Measurements from ENCODE around the gene GFRA1.

DNA sequence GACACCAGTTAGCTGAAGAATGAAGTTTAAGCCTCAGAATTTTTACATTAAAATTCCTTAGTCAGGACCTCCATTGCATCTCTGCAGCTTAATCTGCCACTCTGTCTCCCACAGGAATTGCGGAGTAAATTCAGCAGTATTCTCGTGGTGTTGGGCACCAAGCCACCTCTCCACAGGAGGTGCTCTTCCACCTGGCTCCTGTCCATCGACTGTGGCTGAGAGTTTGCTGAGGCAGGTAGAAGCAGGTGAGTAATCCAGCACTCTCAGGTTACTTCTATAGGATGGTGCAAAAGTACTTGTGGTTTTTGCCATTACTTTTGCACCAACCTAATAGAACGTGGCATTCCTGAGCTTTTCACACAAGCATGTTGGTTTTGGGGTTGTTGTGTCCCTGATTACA, 134.1 kb downstream of the GFRA1 start:
- TF ChIP-seq, protein P1, sequence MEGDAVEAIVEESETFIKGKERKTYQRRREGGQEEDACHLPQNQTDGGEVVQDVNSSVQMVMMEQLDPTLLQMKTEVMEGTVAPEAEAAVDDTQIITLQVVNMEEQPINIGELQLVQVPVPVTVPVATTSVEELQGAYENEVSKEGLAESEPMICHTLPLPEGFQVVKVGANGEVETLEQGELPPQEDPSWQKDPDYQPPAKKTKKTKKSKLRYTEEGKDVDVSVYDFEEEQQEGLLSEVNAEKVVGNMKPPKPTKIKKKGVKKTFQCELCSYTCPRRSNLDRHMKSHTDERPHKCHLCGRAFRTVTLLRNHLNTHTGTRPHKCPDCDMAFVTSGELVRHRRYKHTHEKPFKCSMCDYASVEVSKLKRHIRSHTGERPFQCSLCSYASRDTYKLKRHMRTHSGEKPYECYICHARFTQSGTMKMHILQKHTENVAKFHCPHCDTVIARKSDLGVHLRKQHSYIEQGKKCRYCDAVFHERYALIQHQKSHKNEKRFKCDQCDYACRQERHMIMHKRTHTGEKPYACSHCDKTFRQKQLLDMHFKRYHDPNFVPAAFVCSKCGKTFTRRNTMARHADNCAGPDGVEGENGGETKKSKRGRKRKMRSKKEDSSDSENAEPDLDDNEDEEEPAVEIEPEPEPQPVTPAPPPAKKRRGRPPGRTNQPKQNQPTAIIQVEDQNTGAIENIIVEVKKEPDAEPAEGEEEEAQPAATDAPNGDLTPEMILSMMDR (optimal IDR thresholded peaks at IDR 0.05 in 1 of 3, IDR thresholded peaks at IDR 0.05 in 1 of 3, conservative IDR thresholded peaks at IDR 0.05 in 1 of 3; ENCODE audit: extremely low read depth in 1 of 3, insufficient read depth in 2 of 3, low read length in 3 of 3) = peak in 2 of 3 experiments; percentile 35 to 53
- TF ChIP-seq EZH2 (IDR thresholded peaks at IDR 0.05; ENCODE audit: low read length) = no peak
